Superior temporal gyrus (tissue), 1 donor: ENCODE measurements around the gene AMFR.
A peak's percentile ranks its signal among the peaks of the same experiment; 100 is the strongest.

Source experiments
- DNase-seq: peaks from one replicate; pipeline ENCODE4 v3.0.0-alpha.2; 2016; ENCODE audit errors: extremely low spot score

Gene AMFR

GRCh38 chr16:56362706-56363105 is 62.6 kb downstream of the AMFR start:
- DNase-seq = no peak

GRCh38 chr16:56362057-56362655 is 63.2 kb downstream of the AMFR start:
- no peak for DNase-seq

- DNase-seq = no peak
These were observed 65.0 kb downstream of the AMFR start for GRCh38 chr16:56360117-56361008.

GRCh38 chr16:56357765-56358322 is 67.5 kb downstream of the AMFR start:
- DNase-seq = no peak

GRCh38 chr16:56357241-56357764 is 68.0 kb downstream of the AMFR start:
- DNase-seq = no peak

- peak; percentile 82 for DNase-seq
These were observed 68.8 kb downstream of the AMFR start for GRCh38 chr16:56356276-56357240.

- DNase-seq = no peak
These were observed 69.5 kb downstream of the AMFR start for GRCh38 chr16:56355786-56356275.

GRCh38 chr16:56355221-56355620 is 70.1 kb downstream of the AMFR start:
- no peak for DNase-seq

GRCh38 chr16:56354746-56355145 is 70.6 kb downstream of the AMFR start:
- no peak for DNase-seq

- no peak for DNase-seq
These were observed 71.3 kb downstream of the AMFR start for GRCh38 chr16:56354016-56354415.

- DNase-seq = no peak
These were observed 72.1 kb downstream of the AMFR start for GRCh38 chr16:56353054-56353921.

GRCh38 chr16:56352351-56353053 is 72.8 kb downstream of the AMFR start:
- DNase-seq = no peak

GRCh38 chr16:56351481-56351880 is 73.9 kb downstream of the AMFR start:
- DNase-seq = no peak

- DNase-seq = no peak
These were observed 74.6 kb downstream of the AMFR start for GRCh38 chr16:56350491-56351405.

GRCh38 chr16:56349711-56350161 is 75.6 kb downstream of the AMFR start:
- no peak for DNase-seq

- DNase-seq = no peak
These were observed 76.3 kb downstream of the AMFR start for GRCh38 chr16:56349086-56349415.

GRCh38 chr16:56348168-56349085 is 76.9 kb downstream of the AMFR start:
- DNase-seq = no peak

- DNase-seq = no peak
These were observed 77.7 kb downstream of the AMFR start for GRCh38 chr16:56347670-56348069.
